Heart left ventricle (tissue), 13 donors: ENCODE measurements around the gene DCDC1.

Experiments used
- CTCF ChIP-seq, 12 donors: fragments of 200-600 bp; sonication (generic) in 4 of 12; IDR thresholded peaks; one replicate each; pipeline versions ENCODE4 v1.5.0 to v1.8.0; 2018 to 2022; ENCODE audit warnings: antibody characterized with exemption in 12 of 12, mild to moderate bottlenecking in 5 of 12
- POLR2A ChIP-seq, 2 donors: fragments of 450-650 bp; IDR thresholded peaks; one replicate each; pipeline ENCODE4 v1.6.1; 2017; ENCODE audit warnings: antibody characterized with exemption in 2 of 2, mild to moderate bottlenecking in 2 of 2, moderate library complexity in 2 of 2
- donor health status: ischemic (EF 13 %, LVEDD 7.1; RV severe dilation, severe dysfunction).
- donor health status: DM: no; HTN: yes; CAD: no.
- donor health status: DM: no; HTN: no; CAD: no.
- donor health status: ischemic (EF 25% LVEDD 6.9; RV normal size, moderate dysfunction).
- donor health status: ischemic (EF 25% LVEDD 5.7; RV mildly dilated, moderate dysfunction).
- donor health status: ischemic (EF 35%, LVEDD 5.7; RV mildly dilated, moderate dysfunction).
- donor health status: nonischemic (EF 11% LVEDD 7.7; RV severe dilation, severe dysfunction).
- donor health status: DM: yes; HTN: yes; CAD: no.
- donor health status: PGD.
- donor health status: ischemic (EF 29% LVEDD 5.4; RV normal size, mild dysfunction).
- donor health status: nonischemic (EF 23%, LVEDD 6.1; RV moderate dilation, normal function).

- TF ChIP-seq CTCF (IDR thresholded peaks at IDR 0.05) (no peak), POLR2A (IDR thresholded peaks at IDR 0.05) (no peak)
Observed at GRCh38 chr11:31412946-31413345, 43.4 kb upstream of the DCDC1 start.
